GM19240 (cell line): ENCODE measurements around the gene CYP1B1.
"Not testable (repeated sequence)": the region's sequence is repeated elsewhere in the genome, so short reads cannot be mapped to it uniquely, and the experiment has no call there.

Experiments
- DNase-seq: peaks from one replicate; pipeline ENCODE4 v3.0.0; 2011; ENCODE audit warnings: low spot score; ENCODE audit not compliant: insufficient read length

The CYP1B1 gene

DNA sequence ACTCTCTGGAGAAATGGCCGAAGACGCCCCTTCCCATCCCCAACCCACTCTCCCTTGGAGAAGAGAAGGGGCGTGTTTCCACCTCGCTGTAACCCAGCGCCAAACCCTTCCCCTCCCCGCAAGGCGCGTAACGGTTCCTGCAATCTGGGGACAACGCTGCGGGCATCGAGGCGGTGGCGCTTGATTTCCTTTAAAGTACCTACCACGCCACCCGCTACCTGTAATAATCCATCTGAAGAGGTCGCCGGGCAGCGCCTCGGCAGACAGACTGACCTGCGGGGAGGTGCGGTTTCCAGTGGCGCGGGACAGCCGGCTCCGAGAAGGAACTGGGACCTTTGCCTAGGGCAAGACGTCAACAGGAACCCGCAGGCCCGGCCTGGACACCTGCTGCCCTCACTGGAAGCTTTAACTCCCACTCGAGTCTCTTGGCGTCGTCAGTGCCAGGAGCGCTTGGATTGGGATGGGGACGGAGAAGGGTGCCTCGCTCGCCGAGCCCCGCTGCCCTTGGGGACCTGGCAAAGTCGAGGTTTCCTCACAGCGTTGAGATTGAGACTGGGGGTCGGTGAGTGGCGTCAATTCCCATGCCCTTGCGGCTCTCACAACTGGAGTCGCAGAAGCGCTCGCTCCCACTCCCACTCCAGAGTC, at the start of gene CYP1B1:
Gene CYP1B1, minus strand, starts transcription at position 645 of the 645 bp plus-strand sequence. CDS start 763 bp downstream, outside the sequence.
- DNase-seq, result no peak

DNA sequence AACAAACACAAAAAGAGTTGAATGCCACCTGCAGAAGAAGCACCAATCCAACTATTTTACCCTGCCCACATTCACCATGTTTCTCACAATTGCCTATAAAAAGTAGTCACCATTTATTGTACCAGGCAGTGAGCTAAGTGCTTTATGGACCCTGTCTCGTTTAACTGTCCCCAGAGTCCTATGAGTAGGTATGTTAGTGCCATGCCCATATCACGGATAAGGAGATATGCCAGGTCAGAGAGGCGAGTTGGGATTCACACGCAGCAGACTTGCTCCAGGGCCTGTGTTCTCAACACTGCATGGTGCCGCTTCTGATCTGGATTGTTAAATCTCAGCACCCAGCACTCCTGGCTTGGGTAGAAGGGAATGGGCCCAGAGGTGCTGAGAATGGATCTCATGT, 49.1 kb upstream of the CYP1B1 start:
- DNase-seq, result no peak

DNA sequence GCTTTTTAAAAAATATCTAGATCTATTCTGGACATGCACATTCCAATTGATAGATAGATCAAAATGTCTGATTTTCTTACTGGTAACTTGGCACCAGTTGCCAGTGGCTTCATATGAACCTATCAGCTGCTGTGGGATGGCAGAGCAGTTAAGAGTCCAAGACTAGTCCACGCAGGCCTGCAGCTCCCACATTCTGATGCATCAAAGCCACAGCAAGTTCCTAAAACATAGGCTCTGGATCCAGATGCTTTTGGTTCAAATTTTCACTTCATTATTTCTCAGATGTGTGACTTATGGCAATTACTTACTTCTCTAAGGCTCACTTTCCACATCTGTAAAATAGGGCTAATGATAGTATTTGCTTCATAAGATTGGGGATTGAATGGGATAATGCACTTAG, 48.0 kb upstream of the CYP1B1 start:
- DNase-seq, result no peak

DNA sequence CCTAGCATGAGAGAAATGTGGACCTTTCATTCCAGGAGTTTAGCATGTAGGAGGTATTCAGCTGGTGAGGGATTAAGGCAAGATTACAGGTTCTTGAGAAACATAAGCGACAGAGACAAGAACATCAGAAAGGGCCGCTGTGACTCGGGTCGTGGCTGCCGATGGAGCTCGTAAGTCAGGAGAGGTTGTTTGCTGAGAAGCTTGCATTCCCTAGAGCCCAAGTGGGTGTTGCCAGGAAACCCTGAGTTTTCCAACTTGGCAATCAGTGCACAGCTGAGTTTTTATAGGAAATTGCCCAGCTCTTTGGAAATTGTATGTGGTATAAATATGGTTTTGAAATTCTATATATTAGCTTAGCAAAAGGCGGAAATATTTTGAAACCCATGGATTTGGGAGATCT, 46.4 kb upstream of the CYP1B1 start:
- DNase-seq, result no peak

DNA sequence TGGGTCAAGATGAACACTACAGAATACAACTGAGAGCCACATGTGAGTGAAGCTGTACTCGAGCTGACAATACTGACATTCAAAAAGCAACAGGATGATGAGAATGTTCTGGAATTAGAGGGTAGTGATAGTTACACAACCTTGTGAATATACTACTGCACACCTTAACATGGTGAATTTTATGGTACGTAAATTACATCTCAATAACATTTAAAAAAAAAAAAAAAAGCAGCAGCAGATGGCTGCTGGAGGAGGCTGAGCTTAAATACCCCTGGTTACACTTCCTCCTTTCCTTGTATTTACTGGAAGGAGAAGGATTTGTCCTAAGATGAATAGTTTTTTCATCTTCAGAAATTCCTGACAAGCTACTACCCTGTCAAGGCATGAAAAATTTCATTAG, 45.5 kb upstream of the CYP1B1 start:
- DNase-seq, result no peak

DNA sequence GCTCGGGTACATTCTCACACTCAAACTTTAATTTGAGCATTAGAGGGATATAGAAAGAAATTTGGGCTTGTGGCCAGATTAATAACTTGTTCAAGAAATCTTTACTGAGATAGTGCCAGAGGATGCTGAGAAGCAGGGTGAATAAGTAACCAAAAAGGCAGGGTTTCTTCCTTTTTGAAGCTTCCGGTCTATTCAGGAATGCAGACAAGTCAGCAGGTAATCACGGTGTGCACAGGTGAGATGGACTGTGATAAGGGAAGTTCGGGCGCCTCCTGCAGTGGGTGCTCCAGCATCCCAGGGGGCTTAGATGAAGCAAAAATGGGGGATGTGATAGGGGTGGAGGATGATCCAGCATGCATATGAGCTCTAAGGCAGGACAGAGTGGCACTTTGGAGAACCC, 44.9 kb upstream of the CYP1B1 start:
- DNase-seq, result no peak

DNA sequence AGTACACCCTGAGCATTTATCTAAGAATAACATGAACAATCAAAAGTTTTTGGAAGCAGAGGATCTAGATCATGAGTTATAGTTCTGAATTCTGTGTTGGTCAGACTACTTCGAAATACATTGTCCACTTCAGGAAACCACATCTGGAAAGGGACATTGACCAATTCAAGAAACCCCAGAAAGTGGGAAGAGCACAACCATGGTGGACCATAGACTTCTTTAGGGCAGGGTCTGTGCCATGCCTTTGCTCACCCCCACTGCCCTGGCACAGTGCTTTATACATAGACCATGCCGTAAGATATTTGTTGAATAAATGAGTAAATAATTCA, 44.3 kb upstream of the CYP1B1 start:
- DNase-seq, result no peak

DNA sequence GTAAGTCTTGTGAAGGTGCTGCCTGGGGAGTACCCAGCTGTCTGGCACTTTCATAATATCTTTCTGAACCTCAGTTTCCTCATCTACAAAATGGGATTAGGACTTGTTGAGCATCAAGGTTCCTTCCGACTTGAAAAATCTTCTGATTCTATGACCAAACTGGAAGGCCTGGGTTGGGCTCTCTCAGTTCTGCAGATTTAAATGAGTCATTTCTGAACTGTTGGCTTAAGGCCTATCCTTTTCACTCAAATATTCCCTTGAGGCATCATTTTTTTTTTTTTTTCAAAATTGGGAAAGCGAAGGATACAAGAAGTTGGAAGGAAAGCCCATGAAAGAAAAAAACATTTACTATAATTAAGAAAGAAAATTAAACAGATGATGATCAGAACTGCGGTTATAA, 40.8 kb upstream of the CYP1B1 start:
- no peak for DNase-seq

DNA sequence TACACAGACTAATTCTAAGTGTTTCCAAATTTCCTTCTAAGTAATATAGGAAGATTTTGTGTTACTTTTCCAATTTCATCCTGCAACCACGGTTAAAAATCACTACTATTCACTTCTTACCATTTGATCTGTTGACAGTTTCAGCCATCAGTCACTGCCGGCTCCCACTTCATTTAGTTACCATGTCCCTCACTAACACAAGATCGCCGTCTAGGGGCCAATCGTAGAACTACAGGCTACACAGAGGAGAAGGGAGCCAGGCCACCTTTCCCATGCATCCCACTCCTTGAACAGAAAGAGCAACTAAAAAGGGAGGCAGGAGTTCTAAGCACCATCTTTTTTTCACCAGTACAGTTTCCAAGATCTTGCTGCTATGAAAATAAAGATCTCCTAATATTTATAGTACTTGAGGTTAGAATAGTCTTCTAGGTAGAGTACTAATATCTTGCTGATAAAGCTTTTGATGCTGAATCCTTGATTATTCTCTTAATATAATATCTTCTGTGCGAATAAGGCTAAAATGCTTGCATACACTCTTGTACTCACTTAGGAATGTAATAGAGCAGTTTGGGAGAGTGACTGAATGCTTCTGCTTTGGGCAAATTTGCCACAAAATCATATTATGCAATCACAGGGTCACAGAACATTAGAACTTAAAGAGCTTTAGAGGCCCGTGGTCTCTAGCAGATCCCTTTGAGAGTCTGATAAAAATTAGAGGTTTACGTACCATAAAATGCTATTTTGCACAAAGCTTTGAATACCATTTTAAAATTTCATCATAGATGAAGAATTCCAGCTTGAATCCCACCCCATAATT, 39.5 kb upstream of the CYP1B1 start:
- peak; percentile 27 for DNase-seq

DNA sequence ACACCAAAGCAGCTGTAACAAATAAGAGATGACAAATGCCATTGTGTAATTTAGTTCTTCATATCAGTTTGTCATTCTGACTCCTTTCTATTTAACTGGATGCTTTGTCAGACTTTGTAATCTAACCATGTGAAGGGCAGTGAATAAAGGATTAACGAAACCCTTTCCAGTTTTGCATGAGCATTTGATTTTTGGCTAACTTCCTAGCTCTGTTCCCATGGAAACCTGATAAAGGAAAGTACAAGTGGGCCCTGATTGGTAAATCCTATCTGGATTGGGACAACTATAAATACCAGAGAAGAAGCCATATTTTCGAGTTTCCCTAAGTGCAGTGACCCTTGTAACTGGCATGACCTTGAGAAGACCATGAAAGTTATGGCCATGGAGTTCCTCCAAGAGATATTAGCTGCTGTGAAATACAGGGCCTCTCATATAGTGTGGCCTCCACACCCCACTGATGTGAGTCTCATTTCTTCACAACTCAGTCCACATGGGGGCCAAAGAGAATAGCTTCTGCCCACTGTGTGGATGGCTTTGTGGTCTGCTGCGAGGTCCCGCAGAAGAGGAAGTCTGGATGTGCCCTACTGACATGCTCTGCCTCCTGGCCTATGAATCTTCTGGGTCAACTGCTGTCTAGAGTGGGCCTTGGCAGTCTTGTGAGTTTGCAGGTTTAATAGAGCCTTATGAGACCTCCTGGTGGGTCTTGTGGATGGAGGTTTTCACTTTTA, 38.2 kb upstream of the CYP1B1 start:
- no peak for DNase-seq

DNA sequence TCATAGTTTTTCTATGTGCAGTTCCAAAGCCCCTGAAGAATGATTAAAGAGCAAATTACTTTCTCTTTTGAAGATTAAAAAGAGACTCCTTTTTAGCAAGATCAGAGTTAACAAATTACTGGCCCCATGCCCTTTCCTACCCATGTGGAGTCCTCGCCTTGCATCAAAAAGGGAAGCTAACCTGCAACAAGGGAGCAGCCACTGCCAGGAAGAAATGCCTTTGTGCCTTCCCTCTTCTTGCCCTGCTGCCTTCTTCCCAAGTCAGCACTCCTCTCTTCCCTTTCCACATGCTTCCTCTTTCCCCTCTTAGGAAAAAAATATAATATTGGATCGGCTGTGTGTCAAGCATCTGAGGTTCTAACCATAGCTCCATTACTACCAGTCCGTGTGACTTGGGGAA, 37.1 kb upstream of the CYP1B1 start:
- no peak for DNase-seq

DNA sequence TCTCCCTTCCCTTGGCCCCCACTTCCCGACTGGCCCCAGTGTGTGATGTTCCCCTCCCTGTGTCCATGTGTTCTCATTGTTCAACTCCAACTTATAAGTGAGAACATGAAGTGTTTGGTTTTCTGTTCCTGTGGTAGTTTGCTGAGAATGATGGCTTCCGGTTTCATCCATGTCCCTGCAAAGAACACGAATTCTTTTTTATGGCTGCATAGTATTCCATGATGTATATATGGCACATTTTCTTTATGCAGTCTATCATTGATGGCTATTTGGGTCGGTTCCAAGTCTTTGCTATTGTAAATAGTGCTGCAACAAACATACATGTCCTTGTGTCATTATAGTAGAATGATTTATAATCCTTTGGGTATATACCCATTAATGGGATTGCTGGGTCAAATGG, 35.4 kb upstream of the CYP1B1 start:
- DNase-seq, result not testable (repeated sequence)

DNA sequence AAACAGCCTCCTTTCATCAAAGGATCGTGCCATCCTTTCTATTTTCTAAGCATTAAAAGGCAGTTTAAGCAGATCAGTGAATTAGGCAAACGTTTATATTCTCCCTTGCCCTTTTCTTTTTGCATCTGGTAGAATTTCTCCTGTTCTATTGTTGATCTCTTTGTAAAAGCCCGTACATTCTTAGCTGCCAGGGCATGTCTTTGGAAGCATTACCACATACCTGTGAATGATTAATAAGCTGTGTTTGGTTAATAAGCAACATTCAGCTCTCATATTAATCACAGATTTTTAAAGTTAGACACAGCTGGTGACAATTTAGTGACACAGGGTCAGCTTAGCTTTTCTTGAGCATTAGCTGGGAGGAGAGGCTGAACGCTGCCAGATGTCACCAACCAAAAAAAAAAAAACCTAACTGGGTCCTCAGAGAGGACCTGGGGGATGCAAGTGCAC, 33.8 kb upstream of the CYP1B1 start:
- no peak for DNase-seq

DNA sequence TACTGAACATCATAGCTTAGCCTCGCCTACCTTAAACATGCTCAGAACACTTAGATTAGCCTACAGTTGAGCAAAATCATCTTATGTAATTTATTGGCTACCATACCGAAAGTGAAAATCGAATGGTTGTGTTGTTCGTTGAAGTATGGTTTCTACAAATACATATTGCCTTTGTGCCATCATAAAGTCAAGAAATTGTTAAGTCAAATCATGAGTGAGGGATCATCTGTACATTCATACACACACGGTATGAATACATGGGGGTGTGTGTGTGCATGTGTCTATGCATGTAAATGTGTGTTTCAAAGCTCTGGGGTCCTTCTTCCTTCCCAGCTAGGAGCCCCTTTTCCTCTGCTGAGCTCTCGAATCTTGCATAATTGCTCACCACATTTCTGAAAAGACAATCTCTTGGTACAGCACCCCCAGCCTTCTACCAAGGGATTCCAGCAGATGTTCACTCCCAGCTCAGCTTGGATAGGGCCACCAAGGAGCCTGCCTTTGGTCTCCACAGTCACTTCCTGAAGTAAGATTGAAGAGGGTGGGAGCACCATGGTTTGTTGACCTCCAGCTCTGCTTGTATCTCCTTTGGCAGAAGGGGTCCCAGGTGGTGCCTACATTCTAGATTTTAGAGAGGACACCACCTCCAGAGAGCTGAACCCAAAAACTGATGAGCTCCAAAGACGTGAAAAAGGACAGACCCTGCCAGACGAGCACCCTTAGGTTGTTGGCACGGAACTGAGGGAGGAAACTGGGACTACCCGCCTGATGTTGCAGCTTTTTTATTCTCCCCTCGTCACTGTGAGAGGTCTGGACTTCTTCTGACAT, 33.2 kb upstream of the CYP1B1 start:
- no peak for DNase-seq

DNA sequence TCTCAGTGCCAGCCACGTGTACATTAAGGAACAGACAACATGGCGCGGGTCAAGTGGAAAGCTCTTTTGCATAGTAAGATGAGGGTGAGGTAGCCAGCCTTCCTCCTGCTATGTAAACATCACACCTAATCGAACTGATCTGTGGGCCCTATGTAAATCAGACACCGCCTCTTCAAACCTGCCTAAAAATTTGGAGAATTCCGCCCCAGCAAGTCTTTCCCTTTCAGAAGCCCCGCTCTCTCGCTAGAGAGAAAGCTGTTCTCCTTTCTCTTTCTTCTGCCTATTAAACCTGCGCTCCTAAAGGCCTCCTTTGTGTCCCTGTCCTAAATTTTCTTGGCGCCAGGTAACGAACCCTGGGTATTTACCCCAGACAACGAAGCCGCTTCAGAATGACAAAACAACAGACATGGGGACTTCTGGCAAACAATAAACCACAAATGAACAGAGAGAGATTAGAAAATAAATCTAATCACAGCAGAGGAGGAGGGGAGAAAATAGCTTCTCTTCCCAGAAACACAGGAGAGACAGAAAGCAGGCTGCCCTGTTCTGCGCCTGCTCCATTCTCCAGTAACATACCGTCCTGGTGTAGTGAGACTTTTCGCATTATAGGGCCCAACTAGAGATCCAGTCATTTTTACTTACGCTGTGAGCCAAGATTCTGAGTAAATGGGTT, 31.9 kb upstream of the CYP1B1 start:
- no peak for DNase-seq

DNA sequence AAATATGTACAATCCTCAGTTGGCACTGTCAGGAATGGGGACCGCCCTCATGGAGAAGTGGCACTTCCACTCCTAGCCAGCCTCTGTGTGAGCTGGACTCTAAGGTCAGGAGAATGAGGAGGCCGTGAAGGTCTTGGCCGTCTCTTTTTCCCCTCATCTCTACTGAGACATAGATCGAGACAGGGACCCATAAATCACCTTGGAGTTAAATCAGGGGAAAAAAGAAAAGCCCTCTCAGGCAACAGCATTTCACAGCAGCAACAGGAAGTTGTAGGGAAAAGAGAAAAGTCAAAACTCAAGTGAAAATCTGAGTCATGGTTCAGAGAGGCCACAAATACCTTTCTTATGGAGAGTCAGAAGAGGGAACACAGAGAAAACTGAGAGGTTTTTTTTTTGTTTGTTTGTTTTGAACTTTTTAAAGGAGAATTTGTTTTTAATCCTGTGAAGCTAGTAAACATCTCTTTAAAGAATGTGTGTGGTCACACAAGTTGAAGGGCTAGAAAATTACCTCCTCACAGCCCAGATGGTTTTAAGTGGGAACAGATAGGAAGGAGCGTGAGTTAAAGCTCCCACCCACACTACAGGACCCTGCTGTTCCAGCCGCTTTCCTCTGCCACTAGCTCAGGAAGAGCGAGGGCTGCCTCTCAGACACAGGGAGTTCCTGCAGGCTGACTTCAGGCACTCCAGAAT, 30.6 kb upstream of the CYP1B1 start:
- no peak for DNase-seq

DNA sequence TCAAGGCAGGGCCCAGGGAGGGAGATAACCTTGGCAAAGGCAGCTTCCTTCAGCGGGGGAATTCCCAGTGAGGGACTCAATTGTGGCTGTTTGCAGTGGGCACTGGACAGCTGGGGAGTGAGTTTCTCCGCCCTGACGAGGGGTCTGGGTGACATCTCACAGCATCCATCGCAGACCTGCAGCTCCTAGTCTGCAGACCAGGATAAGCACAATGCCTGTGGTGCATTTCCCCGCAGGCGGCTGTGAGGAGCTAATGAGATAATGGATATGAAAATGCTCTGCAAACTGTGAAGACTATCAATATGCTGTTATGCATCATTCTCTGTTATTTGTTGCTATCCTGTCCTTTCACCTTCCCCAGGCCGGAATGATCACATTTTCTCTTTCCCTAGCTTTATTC, 30.0 kb upstream of the CYP1B1 start:
- no peak for DNase-seq

DNA sequence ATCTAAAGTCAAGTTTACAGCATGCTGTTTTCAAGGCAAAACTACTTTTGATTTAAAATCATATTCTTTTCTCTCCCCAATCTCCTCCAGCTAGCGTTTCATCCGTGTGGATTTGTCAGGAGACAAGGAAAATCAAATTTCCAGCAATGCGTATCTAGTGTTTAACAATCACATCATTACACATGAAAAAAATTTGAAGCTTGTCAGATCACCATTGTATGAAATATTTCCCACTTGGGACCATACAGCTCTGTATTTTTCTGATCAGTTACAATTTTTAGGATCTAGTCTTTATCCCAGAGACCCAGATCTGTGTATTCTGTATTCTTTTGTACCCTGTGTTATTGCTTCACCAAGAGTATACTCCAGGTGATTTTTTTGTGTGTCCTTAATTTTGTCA, 28.6 kb upstream of the CYP1B1 start:
- DNase-seq, result no peak

DNA sequence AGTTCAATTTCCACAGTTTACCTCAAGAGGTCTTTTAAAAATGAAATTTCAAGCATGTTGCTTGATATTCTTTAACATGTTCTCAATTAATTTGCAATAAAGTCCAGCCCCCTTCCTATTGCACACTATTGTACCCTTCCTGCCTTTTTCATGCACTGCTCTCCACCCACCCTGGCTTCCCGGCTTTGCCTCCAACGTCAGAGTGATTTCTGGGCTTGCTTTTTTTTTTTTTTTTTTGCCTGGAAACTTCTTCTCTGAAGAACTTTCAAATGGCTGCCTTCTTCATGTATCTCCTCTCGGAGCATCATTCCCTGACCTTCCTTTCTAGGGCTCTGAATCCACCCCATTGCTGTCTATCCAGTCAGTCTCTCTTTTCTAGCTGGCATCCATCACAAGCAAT, 24.4 kb upstream of the CYP1B1 start:
- DNase-seq, result no peak
